GM18498 (cell line): ENCODE data around the gene GNAI3.

ENCODE experiments used
- ATAC-seq: cut with Tn5 transposase; IDR thresholded peaks from one replicate; pipeline ENCODE4 v1.9.1; 2021; ENCODE audit warnings: mild to moderate bottlenecking, moderate library complexity; ENCODE audit not compliant: unreplicated experiment

The GNAI3 gene

DNA sequence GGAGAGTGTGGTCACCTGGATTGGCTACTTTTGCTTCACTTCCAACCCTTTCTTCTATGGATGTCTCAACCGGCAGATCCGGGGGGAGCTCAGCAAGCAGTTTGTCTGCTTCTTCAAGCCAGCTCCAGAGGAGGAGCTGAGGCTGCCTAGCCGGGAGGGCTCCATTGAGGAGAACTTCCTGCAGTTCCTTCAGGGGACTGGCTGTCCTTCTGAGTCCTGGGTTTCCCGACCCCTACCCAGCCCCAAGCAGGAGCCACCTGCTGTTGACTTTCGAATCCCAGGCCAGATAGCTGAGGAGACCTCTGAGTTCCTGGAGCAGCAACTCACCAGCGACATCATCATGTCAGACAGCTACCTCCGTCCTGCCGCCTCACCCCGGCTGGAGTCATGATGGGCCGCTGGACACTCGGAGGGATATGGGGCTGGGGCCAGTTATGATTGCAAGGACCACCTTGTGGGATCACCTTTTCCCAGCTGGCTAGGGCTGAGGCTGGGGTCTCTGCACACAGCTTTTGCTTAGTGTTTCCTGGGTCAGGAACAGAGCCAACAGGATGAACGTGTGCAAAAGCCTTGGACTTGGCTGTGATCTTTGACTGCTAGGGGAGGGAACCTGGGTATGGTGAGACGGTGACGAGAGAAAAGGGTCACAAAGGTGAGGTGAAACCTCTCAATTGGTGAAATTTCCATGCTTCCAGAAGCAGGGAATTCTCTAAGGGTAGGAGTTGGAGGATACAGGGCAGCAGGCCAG lies 4.3 kb upstream of the GNAI3 start:
- ATAC-seq: no peak

DNA sequence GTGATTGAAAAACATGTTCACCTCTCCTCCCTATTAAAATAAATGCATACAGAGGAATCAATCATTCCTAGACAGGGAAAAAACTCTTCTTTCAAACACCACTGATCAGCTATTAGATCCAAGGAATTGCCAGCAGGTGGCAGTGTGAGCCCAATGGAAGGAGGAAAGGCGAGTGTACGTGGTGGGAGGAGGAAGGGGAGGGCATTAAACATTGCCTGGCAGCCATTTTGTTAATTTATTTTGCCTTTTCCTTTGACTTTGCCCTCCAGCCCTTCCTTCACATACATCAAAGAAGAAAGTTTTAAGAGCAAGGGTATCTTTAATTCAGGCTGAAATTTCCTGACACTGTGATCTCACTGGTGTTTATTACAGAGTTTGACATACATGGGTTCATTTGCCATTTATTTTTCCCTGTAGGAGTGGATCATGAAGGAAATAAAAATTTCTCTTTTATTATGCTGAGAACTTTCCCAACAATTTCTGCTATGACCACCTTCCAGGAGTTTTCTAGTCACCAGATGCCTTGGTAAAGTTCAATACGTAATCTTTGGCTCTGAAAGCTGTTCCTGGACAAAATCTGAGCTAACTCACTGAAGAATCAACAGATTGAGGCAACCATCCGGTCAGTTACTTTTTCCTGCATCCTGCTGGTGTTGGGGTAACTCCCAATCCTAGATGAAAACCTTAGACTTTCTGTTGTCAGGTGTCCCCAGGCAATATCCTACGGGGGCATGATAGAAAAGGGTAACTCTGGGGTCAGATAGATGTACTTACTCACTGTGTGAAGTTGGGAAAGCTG lies 1.9 kb upstream of the GNAI3 start:
- ATAC-seq: peak; percentile 42

- peak; percentile 22 for ATAC-seq
These were observed 723 bp upstream of the GNAI3 start for GRCh38 chr1:109547463-109548320.

DNA sequence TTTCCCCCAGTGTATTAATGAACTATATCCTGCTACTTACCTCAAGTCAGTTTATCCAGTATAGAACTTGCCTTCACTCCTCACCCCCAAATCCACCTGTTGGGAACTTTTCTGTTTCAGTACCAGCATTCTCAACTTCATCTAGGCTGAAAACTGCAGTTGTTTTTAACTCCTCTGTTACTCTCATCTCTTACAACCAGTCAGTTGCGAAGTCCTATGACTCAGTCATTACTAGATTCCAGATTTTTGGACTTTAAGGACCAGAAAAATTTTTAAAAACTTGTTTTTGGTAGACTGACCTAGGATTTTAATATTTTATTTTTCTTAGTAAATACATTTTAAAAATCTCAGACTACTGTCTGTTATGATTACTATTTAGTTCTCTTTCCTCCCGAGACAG lies 8.1 kb downstream of the GNAI3 start:
- ATAC-seq: no peak

- no peak for ATAC-seq
These were observed 9.1 kb downstream of the GNAI3 start for GRCh38 chr1:109557520-109557919.

DNA sequence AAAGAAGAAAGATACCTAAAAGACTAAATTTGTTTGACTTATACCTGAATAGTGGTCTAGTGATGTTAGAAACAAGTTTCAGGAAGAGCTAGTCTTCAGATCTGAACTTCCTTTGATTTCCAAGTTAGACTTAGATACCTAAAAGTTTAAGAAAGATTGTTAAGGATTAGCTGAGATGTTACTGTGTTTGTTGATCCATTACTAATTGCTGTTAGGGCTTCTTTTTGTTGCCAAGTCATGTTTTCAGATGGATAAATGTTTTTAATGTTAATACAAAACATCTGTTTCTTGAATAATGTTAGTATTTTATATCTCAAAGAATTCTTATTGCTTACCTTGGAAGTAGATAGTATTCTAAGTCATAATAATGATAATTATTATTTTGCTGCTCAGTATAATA lies 11.6 kb downstream of the GNAI3 start:
- ATAC-seq: no peak

DNA sequence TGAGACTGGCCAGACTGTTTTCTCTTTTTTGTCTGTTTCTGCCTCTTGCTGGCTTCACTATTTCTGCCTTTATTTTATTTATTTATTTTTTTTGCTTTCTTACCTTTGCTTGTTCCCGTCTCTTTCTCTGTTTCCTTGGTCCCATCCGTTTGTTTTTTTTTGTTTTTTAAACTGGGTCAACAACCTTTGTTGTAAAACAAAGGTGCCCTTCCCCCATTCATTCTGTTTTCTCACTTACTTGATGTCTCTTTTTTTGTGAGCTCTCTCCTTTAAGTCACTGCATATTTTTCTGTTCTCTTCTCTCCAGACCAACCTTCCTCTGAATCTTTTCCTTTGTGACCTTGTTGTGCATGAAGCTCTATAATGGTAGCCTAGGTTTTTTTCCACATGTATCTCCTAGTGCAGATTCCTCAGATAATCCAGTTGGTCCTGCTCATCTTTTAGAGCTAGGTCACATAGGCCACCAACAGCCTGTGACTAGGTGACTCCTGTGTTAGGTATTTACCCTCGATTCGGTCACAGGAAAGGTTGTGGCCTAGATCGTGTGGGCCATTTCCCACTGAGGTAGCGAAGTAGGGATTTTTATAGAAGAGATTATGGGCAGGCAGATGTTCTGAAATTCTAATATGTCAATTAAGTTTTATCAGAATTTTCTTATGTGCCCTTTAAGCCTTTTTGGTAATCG lies 15.9 kb downstream of the GNAI3 start:
- ATAC-seq: no peak

DNA sequence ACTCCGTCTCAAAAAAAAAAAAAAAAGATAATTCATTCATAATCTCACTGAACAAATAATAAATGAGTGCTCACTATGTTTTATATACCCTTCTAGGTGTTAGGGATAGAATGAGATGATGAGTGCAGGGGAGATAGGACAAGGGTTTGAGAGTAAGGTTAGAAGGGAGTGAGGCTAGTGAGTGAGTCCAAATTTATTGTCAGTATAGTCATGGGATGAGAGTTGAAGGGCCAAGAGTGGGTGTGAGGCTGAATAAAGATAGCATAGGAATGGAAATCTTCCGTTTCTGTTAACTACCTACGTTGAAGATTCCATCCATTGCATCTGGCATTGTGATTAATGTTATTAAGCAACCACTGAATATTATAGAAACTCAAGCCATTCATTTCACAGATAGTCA lies 16.8 kb downstream of the GNAI3 start:
- no peak for ATAC-seq

DNA sequence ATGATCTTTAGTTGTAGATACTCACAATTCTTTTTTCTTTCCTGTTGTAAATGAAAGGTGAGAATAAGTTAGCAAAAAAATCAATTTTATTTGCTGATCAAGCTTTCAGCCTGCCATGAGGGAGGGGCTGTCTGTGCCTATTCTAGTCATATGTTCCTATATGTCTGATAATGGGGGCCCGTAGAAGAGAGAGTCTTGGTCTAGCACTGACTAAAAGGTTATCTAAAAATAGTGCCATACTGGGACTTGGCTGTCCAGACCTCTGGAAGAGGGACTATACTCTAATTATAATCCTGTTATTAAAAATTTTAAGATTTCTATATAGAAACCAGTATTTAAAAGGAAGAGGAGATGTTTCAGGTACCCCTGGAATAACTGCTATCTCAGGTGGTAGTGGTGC lies 18.6 kb downstream of the GNAI3 start:
- ATAC-seq: no peak

DNA sequence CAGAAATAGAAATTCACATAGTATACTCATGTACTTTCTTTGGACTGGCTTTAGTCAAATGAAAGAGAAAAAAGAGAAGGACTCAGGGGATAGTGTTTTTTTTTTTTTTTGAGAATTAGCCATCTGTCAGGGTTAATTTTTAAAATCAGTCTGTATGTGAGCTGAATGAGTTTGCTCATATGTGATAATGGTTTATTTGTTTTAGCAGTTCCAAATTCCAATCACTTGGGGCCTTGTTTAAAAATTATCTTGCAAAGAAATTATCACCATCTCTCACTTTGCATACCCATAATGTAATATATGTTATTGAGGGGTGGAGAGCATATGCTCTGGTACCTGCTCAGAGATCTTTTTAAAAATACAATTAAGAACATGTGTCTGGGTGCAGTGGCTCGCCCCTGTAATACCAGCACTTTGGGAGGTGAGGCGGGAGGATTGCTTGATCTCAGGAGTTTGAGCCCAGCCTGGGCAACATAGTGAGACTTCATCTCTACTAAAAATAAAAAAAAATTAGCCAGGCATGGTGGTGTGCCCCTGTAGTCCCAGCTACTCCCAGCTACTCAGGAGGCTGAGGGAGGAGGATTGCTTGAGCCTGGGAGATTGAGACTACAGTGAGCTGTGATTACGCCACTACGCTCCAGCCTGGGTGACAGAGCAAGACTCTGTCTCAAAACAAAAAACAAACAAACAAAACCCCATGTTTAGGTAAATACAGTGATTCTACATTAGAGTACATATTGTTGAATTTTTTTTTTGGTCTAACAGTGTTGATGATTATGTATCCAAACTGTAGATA lies 19.7 kb downstream of the GNAI3 start:
- no peak for ATAC-seq

DNA sequence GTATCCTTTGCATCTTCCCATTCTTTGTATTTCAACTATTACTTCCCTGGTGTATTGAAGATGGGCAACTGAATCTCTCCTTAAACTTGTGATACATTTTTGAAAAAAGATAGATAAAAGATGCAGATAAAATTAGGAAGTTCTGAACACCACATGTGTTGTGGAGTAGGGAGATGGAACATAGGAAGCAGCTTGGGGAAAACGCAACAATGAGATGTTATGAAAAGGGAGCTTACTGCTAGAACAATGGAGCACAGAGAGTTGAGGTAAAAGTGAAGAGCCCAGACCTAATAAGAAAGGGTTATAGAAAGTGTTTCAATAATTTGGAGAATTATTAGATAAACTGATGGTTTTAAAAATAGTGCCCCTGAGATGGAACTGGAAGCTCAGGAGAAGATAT lies 20.9 kb downstream of the GNAI3 start:
- no peak for ATAC-seq

DNA sequence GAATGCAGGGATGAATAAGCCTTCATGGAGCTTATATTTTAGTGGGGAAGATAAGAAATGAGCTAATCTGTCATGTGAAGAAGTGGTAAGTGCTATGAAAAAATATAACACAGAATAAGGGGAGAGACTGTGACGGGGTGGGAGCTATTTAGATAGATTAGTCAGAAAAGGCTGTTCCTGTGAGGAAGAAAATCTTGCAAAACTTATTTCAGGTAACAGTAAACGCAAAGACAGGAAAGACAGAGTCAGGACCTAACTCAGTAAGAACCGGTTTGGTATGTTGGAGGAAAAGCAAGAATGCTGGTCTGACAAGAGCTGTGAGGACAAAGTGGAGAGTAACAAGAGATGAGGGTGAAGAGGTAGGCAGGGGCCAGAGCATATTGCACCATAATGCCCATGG lies 22.0 kb downstream of the GNAI3 start:
- no peak for ATAC-seq

GRCh38 chr1:109573785-109574184 lies 25.4 kb downstream of the GNAI3 start:
- no peak for ATAC-seq

DNA sequence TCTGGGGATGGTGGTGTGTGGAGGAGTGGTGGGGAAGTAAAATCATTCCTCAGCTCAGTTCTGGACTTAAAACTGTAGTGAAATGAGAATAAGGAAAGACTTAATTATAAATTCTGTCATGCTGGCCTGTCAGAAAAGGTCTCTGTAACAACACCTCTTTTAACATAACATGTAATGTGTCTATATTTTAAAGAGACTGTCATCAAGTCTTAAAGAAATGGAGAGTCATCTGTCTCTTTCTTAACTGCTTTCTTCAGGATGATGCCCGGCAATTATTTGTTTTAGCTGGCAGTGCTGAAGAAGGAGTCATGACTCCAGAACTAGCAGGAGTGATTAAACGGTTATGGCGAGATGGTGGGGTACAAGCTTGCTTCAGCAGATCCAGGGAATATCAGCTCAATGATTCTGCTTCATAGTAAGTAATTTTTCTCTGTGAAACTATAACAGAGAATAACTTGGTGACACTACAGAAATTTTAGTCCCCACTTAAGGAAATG lies 30.6 kb downstream of the GNAI3 start:
- ATAC-seq: no peak

GRCh38 chr1:109579491-109579890 lies 31.1 kb downstream of the GNAI3 start:
- no peak for ATAC-seq

DNA sequence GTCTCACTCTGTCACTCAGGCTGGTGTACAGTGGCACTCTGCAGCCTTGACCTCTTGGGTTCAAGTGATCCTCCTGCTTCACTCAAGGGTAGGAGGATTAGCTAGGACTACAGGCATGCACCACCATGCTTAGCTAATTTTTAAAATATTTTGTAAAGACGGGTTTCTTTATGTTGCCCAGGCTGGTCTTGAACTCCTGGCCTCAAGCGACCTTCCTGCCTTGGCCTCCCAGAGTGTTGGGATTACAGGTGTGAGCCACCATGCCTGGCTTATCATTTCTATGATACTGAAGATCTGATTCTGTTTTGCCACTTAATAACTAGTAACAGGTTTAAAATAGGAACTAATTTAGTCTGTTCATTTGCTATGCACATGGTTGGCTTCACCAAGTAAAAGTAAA lies 33.6 kb downstream of the GNAI3 start:
- ATAC-seq: no peak

DNA sequence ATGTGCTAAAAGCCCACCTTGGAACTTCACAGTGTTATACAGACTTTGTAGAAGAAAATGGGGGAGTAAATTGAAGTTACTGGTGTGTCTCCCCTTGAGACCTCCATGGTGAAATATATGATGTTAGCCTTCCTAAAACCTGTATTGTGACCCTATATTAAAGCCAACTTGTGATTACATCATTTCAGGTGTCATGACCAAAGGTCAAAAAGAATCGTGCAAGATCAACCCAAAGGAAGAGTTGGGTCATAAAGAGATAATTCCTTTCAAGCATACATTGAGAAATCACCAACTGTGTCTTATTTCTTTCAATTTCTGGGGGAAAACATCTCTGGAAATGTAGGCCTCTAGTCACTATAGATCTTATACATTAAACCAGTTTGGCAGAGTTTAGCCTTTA lies 36.4 kb downstream of the GNAI3 start:
- ATAC-seq: no peak

DNA sequence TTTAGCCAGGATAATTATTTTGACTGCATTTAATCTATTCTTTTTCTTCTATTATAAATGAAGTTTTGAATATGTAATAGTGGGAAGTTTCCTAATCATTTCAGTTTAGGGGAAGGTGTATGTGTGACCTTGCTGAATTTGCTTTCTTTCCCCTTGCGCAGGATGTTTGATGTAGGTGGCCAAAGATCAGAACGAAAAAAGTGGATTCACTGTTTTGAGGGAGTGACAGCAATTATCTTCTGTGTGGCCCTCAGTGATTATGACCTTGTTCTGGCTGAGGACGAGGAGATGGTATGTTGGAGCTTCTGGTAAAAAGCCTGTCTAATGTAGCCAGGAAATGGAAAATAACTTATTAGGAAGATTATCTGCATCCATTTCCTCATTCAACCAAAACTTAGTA lies 37.6 kb downstream of the GNAI3 start:
- ATAC-seq: no peak

- no peak for ATAC-seq
These were observed 40.8 kb downstream of the GNAI3 start for GRCh38 chr1:109589177-109589576.

GRCh38 chr1:109589679-109590078 lies 41.3 kb downstream of the GNAI3 start:
- no peak for ATAC-seq
